WTC11 (cell line): ENCODE results near the gene PDE5A. TPM values are rescaled to one million over a fixed set of nuclear protein-coding genes. Genes with fewer than 3 reads are reported as not detected.

Source experiments
- ATAC-seq: fragments of 200-7000 bp; cut with Tn5 transposase; 2 replicates; pipeline ENCODE4 v1.10.0; 2021; ENCODE audit warnings: mild to moderate bottlenecking, moderate library complexity
- CTCF ChIA-PET: fragments of 300-600 bp; sonication (Branson Sonifier 250); formaldehyde crosslinking; loops from one replicate; lab custom pipeline; 2021; ENCODE audit warnings: antibody characterized with exemption; lab: Charles Lee
- POLR2A ChIA-PET: fragments of 350-600 bp; sonication (Branson Sonifier 250); formaldehyde crosslinking; loops from one replicate; lab custom pipeline; 2021; ENCODE audit warnings: antibody characterized with exemption; lab: Charles Lee
- DNase-seq: peaks from one replicate; pipeline ENCODE4 v3.0.0; 2021; ENCODE audit warnings: low spot score
- H3K27ac Mint-ChIP-seq: 2 replicates; pipeline ENCODE4 v1.8.0; 2021; ENCODE audit warnings: mixed read lengths
- H3K27me3 Mint-ChIP-seq: 2 replicates; pipeline ENCODE4 v1.8.0; 2021; ENCODE audit warnings: low read depth, mild to moderate bottlenecking, moderate library complexity, mixed read lengths
- H3K36me3 Mint-ChIP-seq: 2 replicates; pipeline ENCODE4 v1.8.0; 2021; ENCODE audit warnings: mixed read lengths
- H3K4me1 Mint-ChIP-seq: 2 replicates; pipeline ENCODE4 v1.8.0; 2022; ENCODE audit warnings: mixed read lengths
- H3K4me3 Mint-ChIP-seq: 2 replicates; pipeline ENCODE4 v1.8.0; 2021; ENCODE audit warnings: mild to moderate bottlenecking, moderate library complexity, mixed read lengths
- H3K9me3 Mint-ChIP-seq: 2 replicates; pipeline ENCODE4 v1.8.0; 2021; ENCODE audit warnings: mixed read lengths
- ESRRA ChIP-seq: sonication (generic); formaldehyde crosslinking; IDR thresholded peaks from 2 replicates; pipeline ENCODE4 v1.8.1; 2022; ENCODE audit warnings: mild to moderate bottlenecking, missing genetic modification reagents, borderline replicate concordance
- MXD4 ChIP-seq: fragments of 250-450 bp; sonication (Bioruptor Pico); IDR thresholded peaks from 2 replicates; pipeline ENCODE4 v1.8.0; 2021; ENCODE audit warnings: mild to moderate bottlenecking, moderate library complexity, borderline replicate concordance
- NR2C2 ChIP-seq: sonication (generic); formaldehyde crosslinking; IDR thresholded peaks from 2 replicates; pipeline ENCODE4 v1.8.0; 2022; ENCODE audit warnings: mild to moderate bottlenecking, missing genetic modification reagents
- RORB ChIP-seq: fragments of 250-450 bp; sonication (Bioruptor Pico); IDR thresholded peaks from 2 replicates; pipeline ENCODE4 v1.9.0; 2021; ENCODE audit warnings: mild to moderate bottlenecking
- SMAD3 ChIP-seq: sonication (generic); formaldehyde crosslinking; IDR thresholded peaks from 2 replicates; pipeline ENCODE4 v1.8.0; 2022; ENCODE audit warnings: missing genetic modification reagents, mild to moderate bottlenecking, borderline replicate concordance
- SP1 ChIP-seq: sonication (generic); formaldehyde crosslinking; conservative IDR thresholded peaks from 2 replicates; pipeline ENCODE4 v1.8.1; 2022; ENCODE audit warnings: missing genetic modification reagents
- TEAD1 ChIP-seq: sonication (generic); formaldehyde crosslinking; IDR thresholded peaks from 2 replicates; pipeline ENCODE4 v1.8.0; 2022; ENCODE audit warnings: mild to moderate bottlenecking, missing genetic modification reagents
- TEAD4 ChIP-seq: sonication (generic); formaldehyde crosslinking; IDR thresholded peaks from 2 replicates; pipeline ENCODE4 v1.8.0; 2022; ENCODE audit warnings: mild to moderate bottlenecking, missing genetic modification reagents
- TP53 ChIP-seq: sonication (generic); formaldehyde crosslinking; IDR thresholded peaks from 2 replicates; pipeline ENCODE4 v1.8.1; 2023; ENCODE audit warnings: mild to moderate bottlenecking, missing genetic modification reagents
- ZNF121 ChIP-seq: sonication (generic); formaldehyde crosslinking; IDR thresholded peaks from 2 replicates; pipeline ENCODE4 v1.8.0; 2023; ENCODE audit warnings: missing genetic modification reagents
- ZNF138 ChIP-seq: sonication (generic); formaldehyde crosslinking; conservative IDR thresholded peaks from 2 replicates; pipeline ENCODE4 v1.8.1; 2022; ENCODE audit warnings: mild to moderate bottlenecking, moderate library complexity, missing genetic modification reagents
- ZNF232 ChIP-seq: sonication (generic); formaldehyde crosslinking; IDR thresholded peaks from 2 replicates; pipeline ENCODE4 v1.8.0; 2022; ENCODE audit warnings: mild to moderate bottlenecking, missing genetic modification reagents
- total RNA-seq: library from RNA; stranded (reverse); gene quantifications from 3 replicates; pipeline ENCODE4 v1.2.3, GENCODE V29; 2021
- TF ChIP-seq, protein P1 (sequence below): sonication (generic); formaldehyde crosslinking; IDR thresholded peaks from 2 replicates; pipeline ENCODE4 v1.8.1; 2023; ENCODE audit warnings: mild to moderate bottlenecking, moderate library complexity, missing genetic modification reagents
- TF ChIP-seq, protein P2 (sequence below): sonication (generic); formaldehyde crosslinking; IDR thresholded peaks from 2 replicates; pipeline ENCODE4 v1.8.0; 2022; ENCODE audit warnings: missing genetic modification reagents
- TF ChIP-seq, protein P3 (sequence below): fragments of 250-450 bp; sonication (Bioruptor Pico); IDR thresholded peaks from 2 replicates; pipeline ENCODE4 v1.8.0; 2021; ENCODE audit warnings: mild to moderate bottlenecking
- TF ChIP-seq, protein P4 (sequence below): sonication (generic); formaldehyde crosslinking; IDR thresholded peaks from 2 replicates; pipeline ENCODE4 v1.8.1; 2023; ENCODE audit warnings: mild to moderate bottlenecking, missing genetic modification reagents, borderline replicate concordance
- TF ChIP-seq, protein P5 (sequence below): sonication (generic); formaldehyde crosslinking; conservative IDR thresholded peaks from 2 replicates; pipeline ENCODE4 v1.8.1; 2023; ENCODE audit warnings: mild to moderate bottlenecking, low read depth, missing genetic modification reagents, moderate library complexity
- TF ChIP-seq, protein P6 (sequence below): fragments of 200-600 bp; IDR thresholded peaks from 2 replicates; pipeline ENCODE4 v1.8.0; 2022; ENCODE audit warnings: antibody characterized with exemption
- TF ChIP-seq, protein P7 (sequence below): sonication (generic); formaldehyde crosslinking; IDR thresholded peaks from 2 replicates; pipeline ENCODE4 v1.8.0; 2022; ENCODE audit warnings: mild to moderate bottlenecking, missing genetic modification reagents

Gene PDE5A
- total RNA-seq, 1 experiment from 2014 or later = 25.6 TPM

DNA sequence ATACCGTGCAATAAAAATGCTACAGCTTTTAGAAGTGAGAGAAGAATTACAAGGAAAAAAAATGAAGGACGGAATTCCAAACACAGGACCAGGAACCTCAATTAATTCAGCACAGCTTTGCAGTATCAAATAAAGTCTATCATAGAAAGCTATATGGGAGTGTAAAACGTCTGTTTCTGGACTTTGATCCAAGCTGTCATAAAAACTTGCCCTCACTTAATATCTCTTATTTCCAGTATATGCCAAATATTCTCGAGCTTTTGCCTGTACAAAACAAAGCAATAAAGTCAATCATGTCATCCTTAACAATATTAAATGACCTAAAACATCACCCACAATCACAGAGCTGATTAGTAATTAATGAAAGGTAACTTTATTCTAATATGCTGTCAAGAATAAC is 4.2 kb downstream of the PDE5A start (continued):
- TF ChIP-seq, protein P1, sequence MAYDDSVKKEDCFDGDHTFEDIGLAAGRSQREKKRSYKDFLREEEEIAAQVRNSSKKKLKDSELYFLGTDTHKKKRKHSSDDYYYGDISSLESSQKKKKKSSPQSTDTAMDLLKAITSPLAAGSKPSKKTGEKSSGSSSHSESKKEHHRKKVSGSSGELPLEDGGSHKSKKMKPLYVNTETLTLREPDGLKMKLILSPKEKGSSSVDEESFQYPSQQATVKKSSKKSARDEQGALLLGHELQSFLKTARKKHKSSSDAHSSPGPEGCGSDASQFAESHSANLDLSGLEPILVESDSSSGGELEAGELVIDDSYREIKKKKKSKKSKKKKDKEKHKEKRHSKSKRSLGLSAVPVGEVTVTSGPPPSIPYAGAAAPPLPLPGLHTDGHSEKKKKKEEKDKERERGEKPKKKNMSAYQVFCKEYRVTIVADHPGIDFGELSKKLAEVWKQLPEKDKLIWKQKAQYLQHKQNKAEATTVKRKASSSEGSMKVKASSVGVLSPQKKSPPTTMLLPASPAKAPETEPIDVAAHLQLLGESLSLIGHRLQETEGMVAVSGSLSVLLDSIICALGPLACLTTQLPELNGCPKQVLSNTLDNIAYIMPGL (CRISPR knock-in tag) = no peak

DNA sequence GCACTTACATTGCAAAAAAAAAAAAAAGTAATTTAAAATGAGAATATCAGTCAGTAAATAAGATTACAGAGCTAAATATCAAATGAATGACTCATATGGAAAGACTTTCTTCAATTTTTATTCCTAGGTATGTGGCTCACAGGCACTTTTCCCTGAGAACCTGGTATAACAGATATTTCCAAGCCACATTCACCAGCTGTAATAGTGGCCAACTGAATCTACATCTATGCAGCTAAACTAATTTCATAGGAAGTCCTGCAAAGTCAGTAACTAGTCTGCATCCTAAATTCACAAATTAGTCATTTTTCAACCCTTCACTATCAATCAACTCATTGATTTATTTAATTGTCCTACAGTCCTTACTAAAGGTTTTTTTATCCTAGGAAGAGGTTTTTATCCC is 5.6 kb downstream of the PDE5A start:
- ChIA-PET POLR2A (interaction anchor here (0.7 kb wide), 1 partner anchor 74 kb away, joined by 3 read pairs; no protein-coding TSS in a partner anchor), CTCF (interaction anchor here (0.7 to 1.4 kb wide), 2 partner anchors 64 to 79 kb away, joined by 3 to 4 read pairs; no protein-coding TSS in a partner anchor)
- DNase-seq = no peak

DNA sequence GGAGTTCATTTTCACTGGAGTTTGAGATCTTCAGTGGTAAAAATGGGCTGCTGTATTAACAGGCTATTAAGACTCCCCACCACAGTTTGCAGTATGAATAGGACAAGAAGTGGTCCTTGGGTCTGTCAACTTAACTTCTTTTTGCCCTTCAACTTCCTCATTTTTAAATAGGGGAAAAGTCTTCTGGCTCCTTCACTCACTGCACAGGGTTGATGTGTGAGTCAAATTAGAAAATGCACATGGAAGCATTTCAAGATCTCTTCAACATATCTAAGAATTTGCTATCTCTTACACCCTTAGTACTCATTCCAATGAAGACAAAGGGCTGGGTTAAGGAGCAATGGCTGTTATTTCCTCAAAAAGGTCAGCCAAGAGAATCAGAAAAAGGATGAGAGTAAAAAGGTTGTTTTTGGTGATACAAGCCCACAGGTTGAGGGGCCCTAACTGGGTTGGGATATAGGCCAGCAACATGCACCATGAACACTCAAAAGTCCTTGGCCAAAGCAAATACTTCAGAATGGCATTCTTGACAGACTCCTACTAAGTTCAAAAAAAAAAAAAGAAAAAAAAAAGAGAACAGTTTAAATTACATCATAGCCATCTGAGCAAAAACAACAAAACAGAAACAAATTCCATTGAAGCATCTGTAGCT is 13.4 kb downstream of the PDE5A start:
- ChIA-PET CTCF (no interaction called here), POLR2A (interaction anchor here (0.8 kb wide), 1 partner anchor 14 kb away, joined by 4 read pairs; no protein-coding TSS in a partner anchor)
- Mint-ChIP-seq H3K36me3 (peaks cover 21% of the 10 kb centered on the region), H3K4me1 (peaks cover 21% of the 10 kb centered on the region), H3K27me3 (no peaks in the 10 kb centered on the region), H3K9me3 (peaks cover 15% of the 10 kb centered on the region), H3K4me3 (no peak overlapping the region), H3K27ac (no peak overlapping the region)
- ATAC-seq (no peak), DNase-seq (no peak)
- no peak for TF ChIP-seq SMAD3 (CRISPR knock-in tag)
- TF ChIP-seq, protein P2, sequence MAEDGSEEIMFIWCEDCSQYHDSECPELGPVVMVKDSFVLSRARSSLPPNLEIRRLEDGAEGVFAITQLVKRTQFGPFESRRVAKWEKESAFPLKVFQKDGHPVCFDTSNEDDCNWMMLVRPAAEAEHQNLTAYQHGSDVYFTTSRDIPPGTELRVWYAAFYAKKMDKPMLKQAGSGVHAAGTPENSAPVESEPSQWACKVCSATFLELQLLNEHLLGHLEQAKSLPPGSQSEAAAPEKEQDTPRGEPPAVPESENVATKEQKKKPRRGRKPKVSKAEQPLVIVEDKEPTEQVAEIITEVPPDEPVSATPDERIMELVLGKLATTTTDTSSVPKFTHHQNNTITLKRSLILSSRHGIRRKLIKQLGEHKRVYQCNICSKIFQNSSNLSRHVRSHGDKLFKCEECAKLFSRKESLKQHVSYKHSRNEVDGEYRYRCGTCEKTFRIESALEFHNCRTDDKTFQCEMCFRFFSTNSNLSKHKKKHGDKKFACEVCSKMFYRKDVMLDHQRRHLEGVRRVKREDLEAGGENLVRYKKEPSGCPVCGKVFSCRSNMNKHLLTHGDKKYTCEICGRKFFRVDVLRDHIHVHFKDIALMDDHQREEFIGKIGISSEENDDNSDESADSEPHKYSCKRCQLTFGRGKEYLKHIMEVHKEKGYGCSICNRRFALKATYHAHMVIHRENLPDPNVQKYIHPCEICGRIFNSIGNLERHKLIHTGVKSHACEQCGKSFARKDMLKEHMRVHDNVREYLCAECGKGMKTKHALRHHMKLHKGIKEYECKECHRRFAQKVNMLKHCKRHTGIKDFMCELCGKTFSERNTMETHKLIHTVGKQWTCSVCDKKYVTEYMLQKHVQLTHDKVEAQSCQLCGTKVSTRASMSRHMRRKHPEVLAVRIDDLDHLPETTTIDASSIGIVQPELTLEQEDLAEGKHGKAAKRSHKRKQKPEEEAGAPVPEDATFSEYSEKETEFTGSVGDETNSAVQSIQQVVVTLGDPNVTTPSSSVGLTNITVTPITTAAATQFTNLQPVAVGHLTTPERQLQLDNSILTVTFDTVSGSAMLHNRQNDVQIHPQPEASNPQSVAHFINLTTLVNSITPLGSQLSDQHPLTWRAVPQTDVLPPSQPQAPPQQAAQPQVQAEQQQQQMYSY (CRISPR knock-in tag) = no peak
- no peak for TF ChIP-seq TEAD1 (CRISPR knock-in tag)
- TF ChIP-seq, protein P3, sequence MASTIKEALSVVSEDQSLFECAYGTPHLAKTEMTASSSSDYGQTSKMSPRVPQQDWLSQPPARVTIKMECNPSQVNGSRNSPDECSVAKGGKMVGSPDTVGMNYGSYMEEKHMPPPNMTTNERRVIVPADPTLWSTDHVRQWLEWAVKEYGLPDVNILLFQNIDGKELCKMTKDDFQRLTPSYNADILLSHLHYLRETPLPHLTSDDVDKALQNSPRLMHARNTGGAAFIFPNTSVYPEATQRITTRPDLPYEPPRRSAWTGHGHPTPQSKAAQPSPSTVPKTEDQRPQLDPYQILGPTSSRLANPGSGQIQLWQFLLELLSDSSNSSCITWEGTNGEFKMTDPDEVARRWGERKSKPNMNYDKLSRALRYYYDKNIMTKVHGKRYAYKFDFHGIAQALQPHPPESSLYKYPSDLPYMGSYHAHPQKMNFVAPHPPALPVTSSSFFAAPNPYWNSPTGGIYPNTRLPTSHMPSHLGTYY = no peak
- TF ChIP-seq RORB (CRISPR knock-in tag) = no peak
- TF ChIP-seq TP53 = no peak
- TF ChIP-seq, protein P4, sequence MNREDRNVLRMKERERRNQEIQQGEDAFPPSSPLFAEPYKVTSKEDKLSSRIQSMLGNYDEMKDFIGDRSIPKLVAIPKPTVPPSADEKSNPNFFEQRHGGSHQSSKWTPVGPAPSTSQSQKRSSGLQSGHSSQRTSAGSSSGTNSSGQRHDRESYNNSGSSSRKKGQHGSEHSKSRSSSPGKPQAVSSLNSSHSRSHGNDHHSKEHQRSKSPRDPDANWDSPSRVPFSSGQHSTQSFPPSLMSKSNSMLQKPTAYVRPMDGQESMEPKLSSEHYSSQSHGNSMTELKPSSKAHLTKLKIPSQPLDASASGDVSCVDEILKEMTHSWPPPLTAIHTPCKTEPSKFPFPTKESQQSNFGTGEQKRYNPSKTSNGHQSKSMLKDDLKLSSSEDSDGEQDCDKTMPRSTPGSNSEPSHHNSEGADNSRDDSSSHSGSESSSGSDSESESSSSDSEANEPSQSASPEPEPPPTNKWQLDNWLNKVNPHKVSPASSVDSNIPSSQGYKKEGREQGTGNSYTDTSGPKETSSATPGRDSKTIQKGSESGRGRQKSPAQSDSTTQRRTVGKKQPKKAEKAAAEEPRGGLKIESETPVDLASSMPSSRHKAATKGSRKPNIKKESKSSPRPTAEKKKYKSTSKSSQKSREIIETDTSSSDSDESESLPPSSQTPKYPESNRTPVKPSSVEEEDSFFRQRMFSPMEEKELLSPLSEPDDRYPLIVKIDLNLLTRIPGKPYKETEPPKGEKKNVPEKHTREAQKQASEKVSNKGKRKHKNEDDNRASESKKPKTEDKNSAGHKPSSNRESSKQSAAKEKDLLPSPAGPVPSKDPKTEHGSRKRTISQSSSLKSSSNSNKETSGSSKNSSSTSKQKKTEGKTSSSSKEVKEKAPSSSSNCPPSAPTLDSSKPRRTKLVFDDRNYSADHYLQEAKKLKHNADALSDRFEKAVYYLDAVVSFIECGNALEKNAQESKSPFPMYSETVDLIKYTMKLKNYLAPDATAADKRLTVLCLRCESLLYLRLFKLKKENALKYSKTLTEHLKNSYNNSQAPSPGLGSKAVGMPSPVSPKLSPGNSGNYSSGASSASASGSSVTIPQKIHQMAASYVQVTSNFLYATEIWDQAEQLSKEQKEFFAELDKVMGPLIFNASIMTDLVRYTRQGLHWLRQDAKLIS (CRISPR knock-in tag) = no peak
- TF ChIP-seq ZNF121 (CRISPR knock-in tag) = no peak
- TF ChIP-seq, protein P5, sequence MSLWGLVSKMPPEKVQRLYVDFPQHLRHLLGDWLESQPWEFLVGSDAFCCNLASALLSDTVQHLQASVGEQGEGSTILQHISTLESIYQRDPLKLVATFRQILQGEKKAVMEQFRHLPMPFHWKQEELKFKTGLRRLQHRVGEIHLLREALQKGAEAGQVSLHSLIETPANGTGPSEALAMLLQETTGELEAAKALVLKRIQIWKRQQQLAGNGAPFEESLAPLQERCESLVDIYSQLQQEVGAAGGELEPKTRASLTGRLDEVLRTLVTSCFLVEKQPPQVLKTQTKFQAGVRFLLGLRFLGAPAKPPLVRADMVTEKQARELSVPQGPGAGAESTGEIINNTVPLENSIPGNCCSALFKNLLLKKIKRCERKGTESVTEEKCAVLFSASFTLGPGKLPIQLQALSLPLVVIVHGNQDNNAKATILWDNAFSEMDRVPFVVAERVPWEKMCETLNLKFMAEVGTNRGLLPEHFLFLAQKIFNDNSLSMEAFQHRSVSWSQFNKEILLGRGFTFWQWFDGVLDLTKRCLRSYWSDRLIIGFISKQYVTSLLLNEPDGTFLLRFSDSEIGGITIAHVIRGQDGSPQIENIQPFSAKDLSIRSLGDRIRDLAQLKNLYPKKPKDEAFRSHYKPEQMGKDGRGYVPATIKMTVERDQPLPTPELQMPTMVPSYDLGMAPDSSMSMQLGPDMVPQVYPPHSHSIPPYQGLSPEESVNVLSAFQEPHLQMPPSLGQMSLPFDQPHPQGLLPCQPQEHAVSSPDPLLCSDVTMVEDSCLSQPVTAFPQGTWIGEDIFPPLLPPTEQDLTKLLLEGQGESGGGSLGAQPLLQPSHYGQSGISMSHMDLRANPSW (CRISPR knock-in tag) = no peak
- TF ChIP-seq ZNF232 (CRISPR knock-in tag) = no peak
- TF ChIP-seq, protein P6, sequence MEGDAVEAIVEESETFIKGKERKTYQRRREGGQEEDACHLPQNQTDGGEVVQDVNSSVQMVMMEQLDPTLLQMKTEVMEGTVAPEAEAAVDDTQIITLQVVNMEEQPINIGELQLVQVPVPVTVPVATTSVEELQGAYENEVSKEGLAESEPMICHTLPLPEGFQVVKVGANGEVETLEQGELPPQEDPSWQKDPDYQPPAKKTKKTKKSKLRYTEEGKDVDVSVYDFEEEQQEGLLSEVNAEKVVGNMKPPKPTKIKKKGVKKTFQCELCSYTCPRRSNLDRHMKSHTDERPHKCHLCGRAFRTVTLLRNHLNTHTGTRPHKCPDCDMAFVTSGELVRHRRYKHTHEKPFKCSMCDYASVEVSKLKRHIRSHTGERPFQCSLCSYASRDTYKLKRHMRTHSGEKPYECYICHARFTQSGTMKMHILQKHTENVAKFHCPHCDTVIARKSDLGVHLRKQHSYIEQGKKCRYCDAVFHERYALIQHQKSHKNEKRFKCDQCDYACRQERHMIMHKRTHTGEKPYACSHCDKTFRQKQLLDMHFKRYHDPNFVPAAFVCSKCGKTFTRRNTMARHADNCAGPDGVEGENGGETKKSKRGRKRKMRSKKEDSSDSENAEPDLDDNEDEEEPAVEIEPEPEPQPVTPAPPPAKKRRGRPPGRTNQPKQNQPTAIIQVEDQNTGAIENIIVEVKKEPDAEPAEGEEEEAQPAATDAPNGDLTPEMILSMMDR = no peak
- TF ChIP-seq NR2C2 (CRISPR knock-in tag) = no peak
- TF ChIP-seq TEAD4 (CRISPR knock-in tag) = no peak
- no peak for TF ChIP-seq SP1 (CRISPR knock-in tag)

More for the DNA sequence above, 5.6 kb downstream of the PDE5A start:
- Mint-ChIP-seq H3K27me3 (no peaks in the 10 kb centered on the region), H3K27ac (no peak overlapping the region), H3K36me3 (peaks cover 4% of the 10 kb centered on the region; the same call in 1 of the 2 replicates), H3K9me3 (no peaks in the 10 kb centered on the region), H3K4me1 (peaks cover 29% of the 10 kb centered on the region), H3K4me3 (no peak overlapping the region)
- ATAC-seq = no peak
- TF ChIP-seq ESRRA (CRISPR knock-in tag) (no peak), ZNF138 (CRISPR knock-in tag) (no peak), MXD4 (CRISPR knock-in tag) (no peak)
- TF ChIP-seq, protein P7, sequence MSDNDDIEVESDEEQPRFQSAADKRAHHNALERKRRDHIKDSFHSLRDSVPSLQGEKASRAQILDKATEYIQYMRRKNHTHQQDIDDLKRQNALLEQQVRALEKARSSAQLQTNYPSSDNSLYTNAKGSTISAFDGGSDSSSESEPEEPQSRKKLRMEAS = no peak
